ENCODE results near the gene MRPL45.

- TF ChIP-seq CTCF (IDR thresholded peaks at IDR 0.05) (no peak), POLR2A (IDR thresholded peaks at IDR 0.05) (no peak)
These were observed 18.5 kb downstream of the MRPL45 start for GRCh38 chr17:38315497-38315896.

Data from uterus (tissue), 2 donors.